HEK293 (cell line): Measurements from ENCODE around the gene ADGRL1.

Experiments
- MEIS1 ChIP-seq: sonication (generic); formaldehyde crosslinking; IDR thresholded peaks from 2 replicates; pipeline ENCODE4 v1.8.1; 2022; ENCODE audit warnings: missing genetic modification reagents, mild to moderate bottlenecking, borderline replicate concordance
- ZNF175 ChIP-seq: fragments of 450-650 bp; formaldehyde crosslinking; IDR thresholded peaks from 2 replicates; pipeline ENCODE4 v1.5.1; 2016; ENCODE audit warnings: missing biosample characterization, missing genetic modification characterization
- ZNF184 ChIP-seq: fragments of 450-650 bp; IDR thresholded peaks from 2 replicates; pipeline ENCODE4 v1.5.1; 2018; ENCODE audit warnings: missing biosample characterization, mild to moderate bottlenecking, missing genetic modification characterization
- ZNF202 ChIP-seq: fragments of 450-650 bp; formaldehyde crosslinking; IDR thresholded peaks from 2 replicates; pipeline ENCODE4 v1.5.1; 2016; ENCODE audit warnings: missing biosample characterization, missing genetic modification characterization, borderline replicate concordance
- ZNF302 ChIP-seq: fragments of 450-650 bp; formaldehyde crosslinking; IDR thresholded peaks from 2 replicates; pipeline ENCODE4 v1.5.1; 2016; ENCODE audit warnings: missing biosample characterization, missing genetic modification characterization, low read depth
- TF ChIP-seq, protein P1 (sequence below): fragments of 450-650 bp; formaldehyde crosslinking; IDR thresholded peaks from 2 replicates; pipeline ENCODE4 v1.5.1; 2016; ENCODE audit warnings: missing biosample characterization, missing genetic modification characterization

DNA sequence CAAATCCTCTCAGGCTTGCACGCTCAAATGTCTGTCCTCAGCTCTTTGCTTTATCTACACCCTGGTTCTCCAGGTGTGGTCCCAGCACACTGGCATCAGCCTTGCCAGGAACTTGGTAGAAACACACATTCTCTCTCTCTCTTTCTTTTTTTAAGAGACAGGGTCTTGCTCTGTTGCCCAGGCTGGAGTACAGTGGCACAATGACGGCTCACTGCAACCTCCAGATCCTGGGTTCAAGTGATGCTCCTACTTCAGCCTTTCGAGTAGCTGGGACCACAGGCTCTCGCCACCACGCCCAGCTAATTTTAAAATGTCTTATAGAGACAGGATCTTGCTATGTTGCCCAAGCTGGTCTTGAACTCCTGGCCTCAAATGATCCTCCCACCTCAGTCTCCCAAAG, 20.8 kb downstream of the ADGRL1 start:
- no peak for TF ChIP-seq ZNF202 (tag by site-specific recombination)
- TF ChIP-seq, protein P1, sequence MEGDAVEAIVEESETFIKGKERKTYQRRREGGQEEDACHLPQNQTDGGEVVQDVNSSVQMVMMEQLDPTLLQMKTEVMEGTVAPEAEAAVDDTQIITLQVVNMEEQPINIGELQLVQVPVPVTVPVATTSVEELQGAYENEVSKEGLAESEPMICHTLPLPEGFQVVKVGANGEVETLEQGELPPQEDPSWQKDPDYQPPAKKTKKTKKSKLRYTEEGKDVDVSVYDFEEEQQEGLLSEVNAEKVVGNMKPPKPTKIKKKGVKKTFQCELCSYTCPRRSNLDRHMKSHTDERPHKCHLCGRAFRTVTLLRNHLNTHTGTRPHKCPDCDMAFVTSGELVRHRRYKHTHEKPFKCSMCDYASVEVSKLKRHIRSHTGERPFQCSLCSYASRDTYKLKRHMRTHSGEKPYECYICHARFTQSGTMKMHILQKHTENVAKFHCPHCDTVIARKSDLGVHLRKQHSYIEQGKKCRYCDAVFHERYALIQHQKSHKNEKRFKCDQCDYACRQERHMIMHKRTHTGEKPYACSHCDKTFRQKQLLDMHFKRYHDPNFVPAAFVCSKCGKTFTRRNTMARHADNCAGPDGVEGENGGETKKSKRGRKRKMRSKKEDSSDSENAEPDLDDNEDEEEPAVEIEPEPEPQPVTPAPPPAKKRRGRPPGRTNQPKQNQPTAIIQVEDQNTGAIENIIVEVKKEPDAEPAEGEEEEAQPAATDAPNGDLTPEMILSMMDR (tag by site-specific recombination): no peak
- TF ChIP-seq MEIS1 (CRISPR knock-in tag): no peak
- no peak for TF ChIP-seq ZNF302 (tag by site-specific recombination)
- TF ChIP-seq ZNF184 (tag by site-specific recombination): no peak
- TF ChIP-seq ZNF175 (tag by site-specific recombination): no peak
